Panc1 (cell line): ENCODE data around the gene MATCAP1. TPM values are rescaled to one million over a fixed set of nuclear protein-coding genes. Genes with fewer than 3 reads are reported as not detected.

ENCODE experiments used
- ATAC-seq: fragments of 200-7000 bp; cut with Tn5 transposase; 2 replicates; pipeline ENCODE4 v1.9.1; 2020; ENCODE audit warnings: mild to moderate bottlenecking, moderate library complexity
- BruUV-seq: library from RNA; stranded (reverse); fragments of 400-500 nt; replicated peaks from 2 replicates; lab custom pipeline; 2021; lab: Mats Ljungman, UMichigan
- CTCF ChIA-PET: fragments of 300-600 bp; sonication (Branson Sonifier 250); formaldehyde crosslinking; loops from one replicate; lab custom pipeline; 2022; ENCODE audit warnings: antibody characterized with exemption; lab: Charles Lee
- POLR2A ChIA-PET: fragments of 300-600 bp; sonication (Branson Sonifier 250); formaldehyde crosslinking; loops from one replicate; lab custom pipeline; 2022; ENCODE audit warnings: antibody characterized with exemption; lab: Charles Lee
- DNase-seq: peaks from one replicate; pipeline ENCODE4 v3.0.0-alpha.2; 2010; ENCODE audit warnings: low read depth, low spot score
- H3K27ac ChIP-seq: 2 replicates; pipeline ENCODE4 v1.5.1; 2011; ENCODE audit warnings: mild to moderate bottlenecking, low read length, inconsistent platforms
- H3K27me3 ChIP-seq: fragments of 200-500 bp; sonication (Bioruptor generic); 2 replicates; pipeline ENCODE4 v1.6.0; 2014; ENCODE audit warnings: low read length, inconsistent platforms; ENCODE audit not compliant: control insufficient read depth, insufficient read depth
- H3K36me3 ChIP-seq: fragments of 200-500 bp; sonication (Bioruptor generic); 2 replicates; pipeline ENCODE4 v1.5.1; 2014; ENCODE audit warnings: inconsistent platforms, mild to moderate bottlenecking, low read length, moderate library complexity; ENCODE audit not compliant: control insufficient read depth, insufficient read depth
- H3K4me1 ChIP-seq: 2 replicates; pipeline ENCODE4 v1.5.1; 2011; ENCODE audit warnings: inconsistent platforms, mild to moderate bottlenecking, low read length, moderate library complexity; ENCODE audit not compliant: control insufficient read depth, insufficient read depth
- H3K4me3 ChIP-seq, 2 experiments: 2 replicates each; pipeline ENCODE4 v1.5.1; 2011 to 2012; ENCODE audit warnings: low read depth in 2 of 2, low read length in 2 of 2, mild to moderate bottlenecking in 2 of 2, inconsistent platforms in 1 of 2, moderate library complexity in 1 of 2
- H3K9me3 ChIP-seq: fragments of 200-500 bp; sonication (Bioruptor generic); 2 replicates; pipeline ENCODE4 v1.5.1; 2014; ENCODE audit warnings: low read depth, mild to moderate bottlenecking, inconsistent platforms, low read length, moderate library complexity; ENCODE audit not compliant: control insufficient read depth, insufficient read depth
- CTCF ChIP-seq: fragments of 450-650 bp; IDR thresholded peaks from 2 replicates; pipeline ENCODE4 v1.5.1; 2017; ENCODE audit warnings: mild to moderate bottlenecking
- POLR2AphosphoS5 ChIP-seq: IDR thresholded peaks from 2 replicates; pipeline ENCODE4 v1.6.1; 2012; ENCODE audit warnings: mild to moderate bottlenecking, low read depth, low read length, moderate library complexity
- SIN3A ChIP-seq: IDR thresholded peaks from 2 replicates; pipeline ENCODE4 v1.6.1; 2012; ENCODE audit warnings: low read depth, mild to moderate bottlenecking, low read length, moderate library complexity, borderline replicate concordance; ENCODE audit not compliant: insufficient read depth
- TCF7L2 ChIP-seq: IDR thresholded peaks from 2 replicates; pipeline ENCODE4 v1.6.1; 2011; ENCODE audit warnings: mild to moderate bottlenecking, low read depth, low read length, inconsistent platforms
- in situ Hi-C: cut with HindIII; loops from 2 replicates; pipeline ENCODE4 v1.10.0; 2016; ENCODE audit warnings: low sequenced_read_pairs, low pct_unique_long_range_greater_than_20kb
- intact Hi-C: fragments of 100-400 bp; cut with micrococcal nuclease; formaldehyde crosslinking; loops from one replicate; pipeline ENCODE4 v1.10.0; 2022; ENCODE audit not compliant: unreplicated experiment
- total RNA-seq: library from RNA; stranded (reverse); gene quantifications from one replicate; pipeline ENCODE4 v1.2.1, GENCODE V29; 2021; ENCODE audit not compliant: unreplicated experiment
- TF ChIP-seq, protein P1 (sequence below), 2 experiments: IDR thresholded peaks; 2 replicates each; pipeline ENCODE4 v1.6.1; 2011 to 2012; ENCODE audit warnings: low read depth in 2 of 2, control low read depth in 1 of 2, low read length in 1 of 2, mild to moderate bottlenecking in 1 of 2, moderate library complexity in 1 of 2; ENCODE audit not compliant: insufficient read depth in 1 of 2

MATCAP1 gene
- total RNA-seq, 1 experiment from 2014 or later = 13.9 TPM

DNA sequence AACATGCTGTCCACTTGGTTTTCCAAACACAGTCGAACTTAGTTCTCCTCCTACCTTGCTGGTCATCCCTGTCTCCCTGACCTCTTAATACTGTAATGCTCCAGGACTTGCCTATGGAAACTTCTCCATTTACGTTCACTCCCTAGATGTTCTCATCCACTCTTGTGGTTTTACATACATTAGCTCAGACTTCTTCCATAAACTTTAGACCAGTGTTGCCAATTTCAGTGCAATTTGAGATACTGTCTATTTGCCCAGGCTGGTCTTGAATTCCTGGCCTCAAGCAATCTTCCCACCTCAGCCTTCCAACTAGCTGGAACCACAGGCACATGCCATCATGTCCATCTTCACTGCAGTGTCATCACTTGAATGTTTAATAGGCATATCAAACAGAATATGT is 1.5 kb downstream of the MATCAP1 start:
- TF ChIP-seq CTCF (no peak), SIN3A (no peak), TCF7L2 (no peak), POLR2AphosphoS5 (no peak)
- TF ChIP-seq, protein P1, sequence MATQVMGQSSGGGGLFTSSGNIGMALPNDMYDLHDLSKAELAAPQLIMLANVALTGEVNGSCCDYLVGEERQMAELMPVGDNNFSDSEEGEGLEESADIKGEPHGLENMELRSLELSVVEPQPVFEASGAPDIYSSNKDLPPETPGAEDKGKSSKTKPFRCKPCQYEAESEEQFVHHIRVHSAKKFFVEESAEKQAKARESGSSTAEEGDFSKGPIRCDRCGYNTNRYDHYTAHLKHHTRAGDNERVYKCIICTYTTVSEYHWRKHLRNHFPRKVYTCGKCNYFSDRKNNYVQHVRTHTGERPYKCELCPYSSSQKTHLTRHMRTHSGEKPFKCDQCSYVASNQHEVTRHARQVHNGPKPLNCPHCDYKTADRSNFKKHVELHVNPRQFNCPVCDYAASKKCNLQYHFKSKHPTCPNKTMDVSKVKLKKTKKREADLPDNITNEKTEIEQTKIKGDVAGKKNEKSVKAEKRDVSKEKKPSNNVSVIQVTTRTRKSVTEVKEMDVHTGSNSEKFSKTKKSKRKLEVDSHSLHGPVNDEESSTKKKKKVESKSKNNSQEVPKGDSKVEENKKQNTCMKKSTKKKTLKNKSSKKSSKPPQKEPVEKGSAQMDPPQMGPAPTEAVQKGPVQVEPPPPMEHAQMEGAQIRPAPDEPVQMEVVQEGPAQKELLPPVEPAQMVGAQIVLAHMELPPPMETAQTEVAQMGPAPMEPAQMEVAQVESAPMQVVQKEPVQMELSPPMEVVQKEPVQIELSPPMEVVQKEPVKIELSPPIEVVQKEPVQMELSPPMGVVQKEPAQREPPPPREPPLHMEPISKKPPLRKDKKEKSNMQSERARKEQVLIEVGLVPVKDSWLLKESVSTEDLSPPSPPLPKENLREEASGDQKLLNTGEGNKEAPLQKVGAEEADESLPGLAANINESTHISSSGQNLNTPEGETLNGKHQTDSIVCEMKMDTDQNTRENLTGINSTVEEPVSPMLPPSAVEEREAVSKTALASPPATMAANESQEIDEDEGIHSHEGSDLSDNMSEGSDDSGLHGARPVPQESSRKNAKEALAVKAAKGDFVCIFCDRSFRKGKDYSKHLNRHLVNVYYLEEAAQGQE (IDR thresholded peaks at IDR 0.05; ENCODE audit: insufficient read depth in 1 of 2, low read depth in 2 of 2, low read length in 1 of 2) = no peak
- Histone ChIP-seq H3K4me3 (peak overlapping the region in 1 of 2 experiments; percentile 65; a peak in 2 of 4 replicates), H3K27ac (no peak overlapping the region), H3K9me3 (no peaks in the 10 kb centered on the region), H3K4me1 (peaks cover 8% of the 10 kb centered on the region), H3K36me3 (peaks cover 4% of the 10 kb centered on the region; the same call in 1 of the 2 replicates), H3K27me3 (no peaks in the 10 kb centered on the region)
- intact Hi-C loops = loop anchor here (10.0 kb wide), 1 partner anchor 227 kb away; no protein-coding TSS in a partner anchor
- BruUV-seq = no TSS peak
- DNase-seq (no peak), ATAC-seq (no peak)
- in situ Hi-C loops = no loop called here
- ChIA-PET POLR2A (no interaction called here), CTCF (no interaction called here)

DNA sequence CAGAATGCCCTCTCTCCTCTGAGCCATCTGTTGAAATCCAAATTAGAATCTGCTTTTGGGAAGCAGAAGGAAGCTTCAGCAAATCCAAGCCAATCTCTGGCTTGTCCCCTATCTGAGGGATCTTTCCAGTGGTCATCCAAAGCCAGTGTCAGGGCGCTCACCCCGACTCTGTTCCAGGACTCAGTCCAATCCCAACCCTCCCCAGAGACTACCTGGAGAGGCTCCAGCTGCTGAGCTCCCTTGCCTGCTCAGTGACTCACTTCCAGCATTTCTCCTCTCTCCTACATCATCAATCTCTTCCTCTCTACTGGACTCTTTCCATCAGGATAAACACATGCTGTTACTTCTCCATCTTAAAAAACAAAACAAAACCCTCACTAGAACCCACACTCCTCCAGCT is 2.4 kb downstream of the MATCAP1 start:
- no peak for ATAC-seq
- no peaks in the 10 kb centered on the region for H3K9me3 ChIP-seq
- H3K36me3 ChIP-seq = peaks cover 4% of the 10 kb centered on the region; the same call in 1 of the 2 replicates
- in situ Hi-C loops = no loop called here
- H3K4me1 ChIP-seq = peaks cover 8% of the 10 kb centered on the region
- POLR2A ChIA-PET = interaction anchor here (1.1 kb wide), 1 partner anchor 21 kb away, joined by 3 read pairs; no protein-coding TSS in a partner anchor
- TF ChIP-seq TCF7L2 = no peak
- no peak for TF ChIP-seq CTCF
- no peak for TF ChIP-seq SIN3A
- no peak for TF ChIP-seq POLR2AphosphoS5
- TF ChIP-seq, protein P1 (IDR thresholded peaks at IDR 0.05; ENCODE audit: insufficient read depth in 1 of 2, low read depth in 2 of 2, low read length in 1 of 2) = no peak
- CTCF ChIA-PET = no interaction called here
- no peak overlapping the region for H3K27ac ChIP-seq
- no peaks in the 10 kb centered on the region for H3K27me3 ChIP-seq
- no peak overlapping the region for H3K4me3 ChIP-seq
- BruUV-seq = no TSS peak
- no peak for DNase-seq
- intact Hi-C loops = loop anchor here (10.0 kb wide), 1 partner anchor 227 kb away; no protein-coding TSS in a partner anchor
